ENCODE data around the gene SCGB2A2.

The SCGB2A2 gene

GRCh38 chr11:62242021-62242420 lies 27.9 kb upstream of the SCGB2A2 start, which contains the start of gene SCGB1D2 (continued):
- TF ChIP-seq ZBTB1 (tag by site-specific recombination; IDR thresholded peaks at IDR 0.05) (no peak), ZNF169 (tag by site-specific recombination; IDR thresholded peaks at IDR 0.05) (no peak), ZNF48 (tag by site-specific recombination; IDR thresholded peaks at IDR 0.05) (no peak), ZNF660 (tag by site-specific recombination; IDR thresholded peaks at IDR 0.05) (peak; percentile 31; the same call in 1 of the 2 replicates), ZNF112 (tag by site-specific recombination; IDR thresholded peaks at IDR 0.05) (no peak), ZNF777 (tag by site-specific recombination; IDR thresholded peaks at IDR 0.05; ENCODE audit: borderline replicate concordance) (no peak), ZNF366 (tag by site-specific recombination; conservative IDR thresholded peaks at IDR 0.05) (no peak), ZNF211 (tag by site-specific recombination; IDR thresholded peaks at IDR 0.05; ENCODE audit: low read depth) (no peak), ZFP41 (tag by site-specific recombination; IDR thresholded peaks at IDR 0.05; ENCODE audit: borderline replicate concordance) (no peak), AEBP2 (tag by site-specific recombination; IDR thresholded peaks at IDR 0.05; ENCODE audit: borderline replicate concordance) (no peak), ZNF133 (tag by site-specific recombination; IDR thresholded peaks at IDR 0.05) (no peak), ZNF843 (tag by site-specific recombination; IDR thresholded peaks at IDR 0.05) (0 out of 2 replicates have a peak, but pooled peaks have one; percentile 25), ZNF404 (tag by site-specific recombination; IDR thresholded peaks at IDR 0.05) (no peak), ZNF548 (tag by site-specific recombination; IDR thresholded peaks at IDR 0.05) (peak; percentile 93), ZNF544 (tag by site-specific recombination; IDR thresholded peaks at IDR 0.05) (no peak), GLIS2 (tag by site-specific recombination; IDR thresholded peaks at IDR 0.05) (peak; percentile 37; the same call in 1 of the 2 replicates), ZNF140 (tag by site-specific recombination; IDR thresholded peaks at IDR 0.05) (no peak), ZNF341 (tag by site-specific recombination; IDR thresholded peaks at IDR 0.05; ENCODE audit: low read depth) (peak; percentile 93), ZNF768 (tag by site-specific recombination; IDR thresholded peaks at IDR 0.05) (no peak), OSR2 (tag by site-specific recombination; IDR thresholded peaks at IDR 0.05) (peak; percentile 84), ZNF747 (tag by site-specific recombination; IDR thresholded peaks at IDR 0.05) (no peak), ZNF514 (tag by site-specific recombination; IDR thresholded peaks at IDR 0.05) (no peak), ZNF571 (tag by site-specific recombination; IDR thresholded peaks at IDR 0.05) (no peak), ZNF132 (tag by site-specific recombination; IDR thresholded peaks at IDR 0.05; ENCODE audit: borderline replicate concordance) (no peak), ZIC2 (tag by site-specific recombination; IDR thresholded peaks at IDR 0.05) (peak; percentile 99), ZSCAN23 (tag by site-specific recombination; IDR thresholded peaks at IDR 0.05) (no peak), ZNF510 (tag by site-specific recombination; IDR thresholded peaks at IDR 0.05; ENCODE audit: insufficient replicate concordance) (no peak), ZNF580 (tag by site-specific recombination; IDR thresholded peaks at IDR 0.05) (no peak), ZBTB8A (tag by site-specific recombination; IDR thresholded peaks at IDR 0.05) (0 out of 2 replicates have a peak, but pooled peaks have one; percentile 25), ZBTB48 (tag by site-specific recombination; IDR thresholded peaks at IDR 0.05) (peak; percentile 60; the same call in 1 of the 2 replicates), ZNF423 (tag by site-specific recombination; IDR thresholded peaks at IDR 0.05) (peak; percentile 15; the same call in 1 of the 2 replicates), ZNF488 (tag by site-specific recombination; IDR thresholded peaks at IDR 0.05) (no peak), KLF8 (tag by site-specific recombination; IDR thresholded peaks at IDR 0.05) (no peak), KLF9 (tag by site-specific recombination; IDR thresholded peaks at IDR 0.05; ENCODE audit: low read depth) (no peak)
- TF ChIP-seq, protein P1, sequence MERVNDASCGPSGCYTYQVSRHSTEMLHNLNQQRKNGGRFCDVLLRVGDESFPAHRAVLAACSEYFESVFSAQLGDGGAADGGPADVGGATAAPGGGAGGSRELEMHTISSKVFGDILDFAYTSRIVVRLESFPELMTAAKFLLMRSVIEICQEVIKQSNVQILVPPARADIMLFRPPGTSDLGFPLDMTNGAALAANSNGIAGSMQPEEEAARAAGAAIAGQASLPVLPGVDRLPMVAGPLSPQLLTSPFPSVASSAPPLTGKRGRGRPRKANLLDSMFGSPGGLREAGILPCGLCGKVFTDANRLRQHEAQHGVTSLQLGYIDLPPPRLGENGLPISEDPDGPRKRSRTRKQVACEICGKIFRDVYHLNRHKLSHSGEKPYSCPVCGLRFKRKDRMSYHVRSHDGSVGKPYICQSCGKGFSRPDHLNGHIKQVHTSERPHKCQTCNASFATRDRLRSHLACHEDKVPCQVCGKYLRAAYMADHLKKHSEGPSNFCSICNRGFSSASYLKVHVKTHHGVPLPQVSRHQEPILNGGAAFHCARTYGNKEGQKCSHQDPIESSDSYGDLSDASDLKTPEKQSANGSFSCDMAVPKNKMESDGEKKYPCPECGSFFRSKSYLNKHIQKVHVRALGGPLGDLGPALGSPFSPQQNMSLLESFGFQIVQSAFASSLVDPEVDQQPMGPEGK (tag by site-specific recombination; IDR thresholded peaks at IDR 0.05), result no peak
- TF ChIP-seq, protein P2, sequence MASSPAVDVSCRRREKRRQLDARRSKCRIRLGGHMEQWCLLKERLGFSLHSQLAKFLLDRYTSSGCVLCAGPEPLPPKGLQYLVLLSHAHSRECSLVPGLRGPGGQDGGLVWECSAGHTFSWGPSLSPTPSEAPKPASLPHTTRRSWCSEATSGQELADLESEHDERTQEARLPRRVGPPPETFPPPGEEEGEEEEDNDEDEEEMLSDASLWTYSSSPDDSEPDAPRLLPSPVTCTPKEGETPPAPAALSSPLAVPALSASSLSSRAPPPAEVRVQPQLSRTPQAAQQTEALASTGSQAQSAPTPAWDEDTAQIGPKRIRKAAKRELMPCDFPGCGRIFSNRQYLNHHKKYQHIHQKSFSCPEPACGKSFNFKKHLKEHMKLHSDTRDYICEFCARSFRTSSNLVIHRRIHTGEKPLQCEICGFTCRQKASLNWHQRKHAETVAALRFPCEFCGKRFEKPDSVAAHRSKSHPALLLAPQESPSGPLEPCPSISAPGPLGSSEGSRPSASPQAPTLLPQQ (tag by site-specific recombination; IDR thresholded peaks at IDR 0.05), result no peak
- TF ChIP-seq, protein P3, sequence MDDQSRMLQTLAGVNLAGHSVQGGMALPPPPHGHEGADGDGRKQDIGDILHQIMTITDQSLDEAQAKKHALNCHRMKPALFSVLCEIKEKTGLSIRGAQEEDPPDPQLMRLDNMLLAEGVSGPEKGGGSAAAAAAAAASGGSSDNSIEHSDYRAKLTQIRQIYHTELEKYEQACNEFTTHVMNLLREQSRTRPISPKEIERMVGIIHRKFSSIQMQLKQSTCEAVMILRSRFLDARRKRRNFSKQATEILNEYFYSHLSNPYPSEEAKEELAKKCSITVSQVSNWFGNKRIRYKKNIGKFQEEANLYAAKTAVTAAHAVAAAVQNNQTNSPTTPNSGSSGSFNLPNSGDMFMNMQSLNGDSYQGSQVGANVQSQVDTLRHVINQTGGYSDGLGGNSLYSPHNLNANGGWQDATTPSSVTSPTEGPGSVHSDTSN (CRISPR knock-in tag; IDR thresholded peaks at IDR 0.05), result no peak
